NCI-H69 (cell line): ENCODE measurements around the gene GOLM1.

ENCODE experiments used
- DNase-seq: peaks from one replicate; lab custom pipeline; 2025; lab: John Stamatoyannopoulos, UW

GOLM1 gene

DNA sequence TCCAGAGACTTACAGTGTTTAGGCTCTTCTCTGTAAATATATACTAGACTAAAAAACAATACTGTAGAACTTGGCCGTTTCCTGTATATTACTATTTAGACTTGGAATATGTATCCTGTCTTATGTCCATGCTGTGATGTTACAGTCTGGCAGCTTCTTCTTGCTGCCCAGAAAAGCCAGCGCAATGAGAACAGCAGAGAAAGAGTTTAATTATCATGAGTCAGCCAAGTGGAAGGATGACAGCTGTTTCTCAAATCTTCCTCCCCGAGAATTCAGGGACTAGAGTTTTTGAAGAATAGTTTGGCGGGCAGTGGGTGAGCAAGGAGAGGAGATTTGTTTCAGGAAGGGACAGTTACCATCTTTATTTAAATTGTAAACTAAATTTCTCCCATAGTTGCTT is 120.9 kb downstream of the GOLM1 start:
- no peak for DNase-seq
